ENCODE measurements around the gene NUDCD2.
"Not testable (repeated sequence)": the region's sequence is repeated elsewhere in the genome, so short reads cannot be mapped to it uniquely, and the experiment has no call there.

The NUDCD2 gene

GRCh38 chr5:163415673-163416072 lies 44.2 kb downstream of the NUDCD2 start:
- not testable (repeated sequence) for DNase-seq

DNA sequence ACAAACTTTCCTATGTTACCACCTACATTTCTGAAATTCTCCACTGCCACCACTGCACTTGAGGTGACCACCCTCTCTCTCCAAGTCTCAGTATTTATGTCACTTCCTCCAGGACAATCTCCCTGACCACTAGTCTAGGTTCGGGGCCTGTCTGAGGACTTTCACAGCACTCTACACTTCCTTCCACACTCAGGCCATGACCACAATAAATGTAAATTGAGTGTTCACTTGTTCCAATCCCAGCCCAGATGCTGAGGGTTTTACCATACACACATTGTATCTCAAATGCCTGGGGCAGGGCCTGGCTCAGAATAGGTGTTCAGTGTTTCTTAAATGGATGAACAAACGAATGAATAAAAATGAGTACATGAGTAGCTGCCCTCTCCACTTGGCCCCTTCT lies 49.4 kb downstream of the NUDCD2 start:
- DNase-seq = no peak

DNA sequence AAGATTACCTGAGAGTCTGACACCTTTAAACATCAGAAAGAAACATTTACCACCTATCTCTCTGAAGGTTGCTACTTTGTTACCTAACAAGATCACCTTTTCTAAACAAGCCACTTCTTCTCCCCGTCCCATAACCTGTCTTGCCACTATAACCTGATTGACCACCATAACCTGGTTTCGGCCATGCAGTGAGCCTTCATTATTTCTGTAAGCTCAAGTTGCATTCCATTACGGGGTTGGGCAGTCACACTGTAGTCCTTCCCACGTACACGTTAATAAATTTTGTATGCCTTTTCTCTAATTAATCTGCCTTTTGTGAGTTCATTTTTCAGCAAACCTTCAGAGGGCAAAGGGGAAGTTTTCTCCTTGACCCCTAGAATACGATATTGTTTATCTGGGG lies 50.5 kb downstream of the NUDCD2 start:
- no peak for DNase-seq

GRCh38 chr5:163408311-163408923 lies 51.5 kb downstream of the NUDCD2 start:
- DNase-seq = no peak

- no peak for DNase-seq
Observed at GRCh38 chr5:163407034-163407655, 52.8 kb downstream of the NUDCD2 start.

GRCh38 chr5:163404364-163405173 lies 55.3 kb downstream of the NUDCD2 start:
- no peak for DNase-seq

- no peak for DNase-seq
Observed at GRCh38 chr5:163402007-163402406, 57.9 kb downstream of the NUDCD2 start.

GRCh38 chr5:163401271-163401670 lies 58.6 kb downstream of the NUDCD2 start:
- no peak for DNase-seq

DNA sequence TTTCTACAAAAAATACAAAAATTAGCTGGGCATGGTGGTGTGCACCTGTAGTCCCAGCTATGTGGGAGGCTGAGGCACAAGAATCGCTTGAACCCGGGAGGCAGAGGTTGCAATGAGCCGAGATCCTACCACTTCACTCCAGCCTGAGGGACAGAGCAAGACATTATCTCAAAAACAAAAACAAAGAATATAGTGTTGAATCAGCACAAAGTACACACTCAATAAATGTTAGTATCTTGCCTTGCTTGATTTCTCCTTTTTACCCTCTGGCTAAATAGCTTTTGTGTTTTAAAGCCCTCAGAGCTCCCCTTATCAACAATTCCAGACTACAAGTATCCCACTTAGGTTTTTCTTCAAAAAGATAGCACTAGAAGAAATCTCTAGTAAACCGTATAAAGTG lies 60.0 kb downstream of the NUDCD2 start:
- DNase-seq = no peak

GRCh38 chr5:163397354-163397753 lies 62.5 kb downstream of the NUDCD2 start:
- no peak for DNase-seq

DNA sequence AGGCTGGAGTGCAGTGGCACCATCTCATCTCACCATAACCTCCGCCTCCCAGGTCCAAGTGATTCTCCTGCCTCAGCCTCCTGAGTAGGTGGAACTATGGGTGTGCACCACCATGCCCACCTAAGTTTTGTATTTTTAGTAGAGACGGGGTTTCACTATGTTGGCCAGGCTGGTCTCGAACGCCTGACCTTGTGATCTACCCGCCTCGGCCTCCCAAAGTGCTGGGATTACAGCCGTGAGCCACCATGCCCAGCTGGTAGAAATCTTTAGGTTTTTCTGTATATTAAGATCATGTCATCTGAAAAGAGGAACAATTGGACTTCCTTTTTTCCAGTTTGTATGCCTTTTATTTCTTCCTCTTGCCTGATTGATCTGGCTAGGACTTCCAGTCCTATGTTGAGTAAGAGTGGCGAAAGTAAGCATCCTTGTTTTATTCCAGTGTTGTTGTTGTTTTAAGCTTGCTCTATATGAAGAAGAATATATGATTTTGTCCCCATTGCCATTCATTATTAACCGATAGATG lies 63.0 kb downstream of the NUDCD2 start:
- DNase-seq = not testable (repeated sequence)

Measured in NCI-H1048 (cell line).